Measurements from ENCODE around the gene CPNE8. TPM values are rescaled to one million over a fixed set of nuclear protein-coding genes. Genes with fewer than 3 reads are reported as not detected.

The CPNE8 gene
- polyA plus RNA-seq, 2 of the 4 experiments (the other 2 are of a cell fraction), result 8.0 to 30.1 TPM

- CTCF ChIA-PET, result interaction anchor here (3.3 kb wide), 1 partner anchor 18 kb away, joined by 15 read pairs; the partner anchor contains the start of gene CPNE8
- Histone ChIP-seq H3K4me3 (no peak overlapping the region), H3K27ac (no peak overlapping the region), H3K9me3 (no peaks in the 10 kb centered on the region), H3K4me1 (peaks cover 46% of the 10 kb centered on the region), H3K4me2 (no peak overlapping the region)
- no peak for DNase-seq (ENCODE audit: low read depth in 1 of 2, low spot score in 1 of 2)
- POLR2A ChIA-PET, result no interaction called here
- ATAC-seq, result no peak
- TF ChIP-seq CEBPB (IDR thresholded peaks at IDR 0.05) (no peak), CHD2 (IDR thresholded peaks at IDR 0.05; ENCODE audit: low read length, partially characterized antibody) (no peak), SMC3 (IDR thresholded peaks at IDR 0.05) (no peak), HOXB13 (CRISPR knock-in tag; IDR thresholded peaks at IDR 0.05; ENCODE audit: low read depth) (no peak), NR3C1 (IDR thresholded peaks at IDR 0.05) (no peak)
- 95% methylated on average over 1 of the region's 1 CpG for WGBS (ENCODE audit: missing lambda C conversion rate)
- no peak for FAIRE-seq
Measured at GRCh38 chr12:38887770-38888169, 17.6 kb downstream of the CPNE8 start.

- FAIRE-seq (no peak), ATAC-seq (no peak), DNase-seq (ENCODE audit: low read depth in 1 of 2, low spot score in 1 of 2) (no peak)
- H3K4me3 ChIP-seq, result no peak overlapping the region
- H3K4me2 ChIP-seq, result no peak overlapping the region
- TF ChIP-seq ELK1 (IDR thresholded peaks at IDR 0.05; ENCODE audit: low read depth, low read length), result no peak
- TF ChIP-seq, protein P1, sequence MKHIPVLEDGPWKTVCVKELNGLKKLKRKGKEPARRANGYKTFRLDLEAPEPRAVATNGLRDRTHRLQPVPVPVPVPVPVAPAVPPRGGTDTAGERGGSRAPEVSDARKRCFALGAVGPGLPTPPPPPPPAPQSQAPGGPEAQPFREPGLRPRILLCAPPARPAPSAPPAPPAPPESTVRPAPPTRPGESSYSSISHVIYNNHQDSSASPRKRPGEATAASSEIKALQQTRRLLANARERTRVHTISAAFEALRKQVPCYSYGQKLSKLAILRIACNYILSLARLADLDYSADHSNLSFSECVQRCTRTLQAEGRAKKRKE (CRISPR knock-in tag; IDR thresholded peaks at IDR 0.05; ENCODE audit: low read depth), result no peak
- no peak for TF ChIP-seq RCOR1 (IDR thresholded peaks at IDR 0.05; ENCODE audit: low read depth, low read length)
- no peak for TF ChIP-seq HEYL (CRISPR knock-in tag; IDR thresholded peaks at IDR 0.05)
- TF ChIP-seq HMGXB4 (CRISPR knock-in tag; IDR thresholded peaks at IDR 0.05; ENCODE audit: borderline replicate concordance), result no peak
- TF ChIP-seq RAD21 (conservative IDR thresholded peaks at IDR 0.05 in 1 of 2, IDR thresholded peaks at IDR 0.05 in 1 of 2), result no peak
- TF ChIP-seq PHF8 (IDR thresholded peaks at IDR 0.05; ENCODE audit: borderline replicate concordance, low read depth), result no peak
- TF ChIP-seq BHLHE40 (IDR thresholded peaks at IDR 0.05; ENCODE audit: low read depth, low read length), result no peak
- TF ChIP-seq, protein P2, sequence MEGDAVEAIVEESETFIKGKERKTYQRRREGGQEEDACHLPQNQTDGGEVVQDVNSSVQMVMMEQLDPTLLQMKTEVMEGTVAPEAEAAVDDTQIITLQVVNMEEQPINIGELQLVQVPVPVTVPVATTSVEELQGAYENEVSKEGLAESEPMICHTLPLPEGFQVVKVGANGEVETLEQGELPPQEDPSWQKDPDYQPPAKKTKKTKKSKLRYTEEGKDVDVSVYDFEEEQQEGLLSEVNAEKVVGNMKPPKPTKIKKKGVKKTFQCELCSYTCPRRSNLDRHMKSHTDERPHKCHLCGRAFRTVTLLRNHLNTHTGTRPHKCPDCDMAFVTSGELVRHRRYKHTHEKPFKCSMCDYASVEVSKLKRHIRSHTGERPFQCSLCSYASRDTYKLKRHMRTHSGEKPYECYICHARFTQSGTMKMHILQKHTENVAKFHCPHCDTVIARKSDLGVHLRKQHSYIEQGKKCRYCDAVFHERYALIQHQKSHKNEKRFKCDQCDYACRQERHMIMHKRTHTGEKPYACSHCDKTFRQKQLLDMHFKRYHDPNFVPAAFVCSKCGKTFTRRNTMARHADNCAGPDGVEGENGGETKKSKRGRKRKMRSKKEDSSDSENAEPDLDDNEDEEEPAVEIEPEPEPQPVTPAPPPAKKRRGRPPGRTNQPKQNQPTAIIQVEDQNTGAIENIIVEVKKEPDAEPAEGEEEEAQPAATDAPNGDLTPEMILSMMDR (IDR thresholded peaks at IDR 0.05), result no peak
- TF ChIP-seq NFE2L2 (conservative IDR thresholded peaks at IDR 0.05; ENCODE audit: low read length), result no peak
- no peak for TF ChIP-seq HOXB5 (CRISPR knock-in tag; IDR thresholded peaks at IDR 0.05)
- TF ChIP-seq RFX5 (IDR thresholded peaks at IDR 0.05), result no peak
- TF ChIP-seq, protein P3, sequence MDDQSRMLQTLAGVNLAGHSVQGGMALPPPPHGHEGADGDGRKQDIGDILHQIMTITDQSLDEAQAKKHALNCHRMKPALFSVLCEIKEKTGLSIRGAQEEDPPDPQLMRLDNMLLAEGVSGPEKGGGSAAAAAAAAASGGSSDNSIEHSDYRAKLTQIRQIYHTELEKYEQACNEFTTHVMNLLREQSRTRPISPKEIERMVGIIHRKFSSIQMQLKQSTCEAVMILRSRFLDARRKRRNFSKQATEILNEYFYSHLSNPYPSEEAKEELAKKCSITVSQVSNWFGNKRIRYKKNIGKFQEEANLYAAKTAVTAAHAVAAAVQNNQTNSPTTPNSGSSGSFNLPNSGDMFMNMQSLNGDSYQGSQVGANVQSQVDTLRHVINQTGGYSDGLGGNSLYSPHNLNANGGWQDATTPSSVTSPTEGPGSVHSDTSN (IDR thresholded peaks at IDR 0.05), result no peak
- TF ChIP-seq CHD4 (IDR thresholded peaks at IDR 0.05; ENCODE audit: borderline replicate concordance), result no peak
- no peak for TF ChIP-seq CHD2 (IDR thresholded peaks at IDR 0.05; ENCODE audit: low read length, partially characterized antibody)
- no peak for TF ChIP-seq HOXB13 (CRISPR knock-in tag; IDR thresholded peaks at IDR 0.05; ENCODE audit: low read depth)
- no peak for TF ChIP-seq ZSCAN20 (CRISPR knock-in tag; IDR thresholded peaks at IDR 0.05)
- no peak for TF ChIP-seq MAX (IDR thresholded peaks at IDR 0.05)
- ChIA-PET CTCF (interaction anchor here (0.6 to 3.3 kb wide), 2 partner anchors 19 to 105 kb away, joined by 3 to 15 read pairs; partner anchors contain the start of gene CPNE8), POLR2A (no interaction called here)
- H3K27ac ChIP-seq, result no peak overlapping the region
- no peaks in the 10 kb centered on the region for H3K9me3 ChIP-seq
- WGBS (ENCODE audit: missing lambda C conversion rate), result 100% methylated on average over 1 of the region's 1 CpG
- H3K4me1 ChIP-seq, result peaks cover 40% of the 10 kb centered on the region
Measured at GRCh38 chr12:38886931-38887330, 18.5 kb downstream of the CPNE8 start.
